K562 (cell line): ENCODE results near the gene ATG7.

ENCODE experiments used
- ATF2 ChIP-seq: sonication (generic); formaldehyde crosslinking; IDR thresholded peaks from 2 replicates; pipeline ENCODE4 v1.8.1; 2022; ENCODE audit warnings: missing genetic modification reagents
- ZEB2 ChIP-seq: fragments of 450-650 bp; IDR thresholded peaks from 2 replicates; pipeline ENCODE4 v1.6.1; 2016
- ZKSCAN1 ChIP-seq: fragments of 150-350 bp; IDR thresholded peaks from 2 replicates; pipeline ENCODE4 v1.6.1; 2016; ENCODE audit warnings: low read depth, low read length
- ZNF282 ChIP-seq: sonication (generic); formaldehyde crosslinking; IDR thresholded peaks from 2 replicates; pipeline ENCODE4 v1.8.1; 2023; ENCODE audit warnings: missing genetic modification reagents
- TF ChIP-seq, protein P1 (sequence below), 3 experiments: IDR thresholded peaks in 2 of 3; conservative IDR thresholded peaks in 1 of 3; 2 replicates each; pipeline ENCODE4 v1.5.1; 2011 to 2012; ENCODE audit warnings: low read length in 3 of 3, mild to moderate bottlenecking in 3 of 3, control low read depth in 2 of 3, improper control_type of control experiment in 1 of 3, inconsistent platforms in 1 of 3, low read depth in 1 of 3, mixed read lengths in 1 of 3, moderate library complexity in 1 of 3; ENCODE audit not compliant: insufficient read depth in 2 of 3
- TF ChIP-seq, protein P2 (sequence below): fragments of 200-400 bp; formaldehyde crosslinking; IDR thresholded peaks from 2 replicates; pipeline ENCODE4 v1.6.1; 2017; ENCODE audit warnings: mild to moderate bottlenecking, low read depth, low read length, moderate library complexity

GRCh38 chr3:11244121-11244677, 28.0 kb upstream of the ATG7 start:
- TF ChIP-seq ATF2 (CRISPR knock-in tag) (no peak), ZKSCAN1 (no peak), ZNF282 (CRISPR knock-in tag) (no peak), ZEB2 (no peak)
- TF ChIP-seq, protein P1, sequence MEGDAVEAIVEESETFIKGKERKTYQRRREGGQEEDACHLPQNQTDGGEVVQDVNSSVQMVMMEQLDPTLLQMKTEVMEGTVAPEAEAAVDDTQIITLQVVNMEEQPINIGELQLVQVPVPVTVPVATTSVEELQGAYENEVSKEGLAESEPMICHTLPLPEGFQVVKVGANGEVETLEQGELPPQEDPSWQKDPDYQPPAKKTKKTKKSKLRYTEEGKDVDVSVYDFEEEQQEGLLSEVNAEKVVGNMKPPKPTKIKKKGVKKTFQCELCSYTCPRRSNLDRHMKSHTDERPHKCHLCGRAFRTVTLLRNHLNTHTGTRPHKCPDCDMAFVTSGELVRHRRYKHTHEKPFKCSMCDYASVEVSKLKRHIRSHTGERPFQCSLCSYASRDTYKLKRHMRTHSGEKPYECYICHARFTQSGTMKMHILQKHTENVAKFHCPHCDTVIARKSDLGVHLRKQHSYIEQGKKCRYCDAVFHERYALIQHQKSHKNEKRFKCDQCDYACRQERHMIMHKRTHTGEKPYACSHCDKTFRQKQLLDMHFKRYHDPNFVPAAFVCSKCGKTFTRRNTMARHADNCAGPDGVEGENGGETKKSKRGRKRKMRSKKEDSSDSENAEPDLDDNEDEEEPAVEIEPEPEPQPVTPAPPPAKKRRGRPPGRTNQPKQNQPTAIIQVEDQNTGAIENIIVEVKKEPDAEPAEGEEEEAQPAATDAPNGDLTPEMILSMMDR (IDR thresholded peaks at IDR 0.05 in 2 of 3, conservative IDR thresholded peaks at IDR 0.05 in 1 of 3; ENCODE audit: insufficient read depth in 2 of 3, low read depth in 1 of 3, low read length in 3 of 3): no peak
- TF ChIP-seq, protein P2, sequence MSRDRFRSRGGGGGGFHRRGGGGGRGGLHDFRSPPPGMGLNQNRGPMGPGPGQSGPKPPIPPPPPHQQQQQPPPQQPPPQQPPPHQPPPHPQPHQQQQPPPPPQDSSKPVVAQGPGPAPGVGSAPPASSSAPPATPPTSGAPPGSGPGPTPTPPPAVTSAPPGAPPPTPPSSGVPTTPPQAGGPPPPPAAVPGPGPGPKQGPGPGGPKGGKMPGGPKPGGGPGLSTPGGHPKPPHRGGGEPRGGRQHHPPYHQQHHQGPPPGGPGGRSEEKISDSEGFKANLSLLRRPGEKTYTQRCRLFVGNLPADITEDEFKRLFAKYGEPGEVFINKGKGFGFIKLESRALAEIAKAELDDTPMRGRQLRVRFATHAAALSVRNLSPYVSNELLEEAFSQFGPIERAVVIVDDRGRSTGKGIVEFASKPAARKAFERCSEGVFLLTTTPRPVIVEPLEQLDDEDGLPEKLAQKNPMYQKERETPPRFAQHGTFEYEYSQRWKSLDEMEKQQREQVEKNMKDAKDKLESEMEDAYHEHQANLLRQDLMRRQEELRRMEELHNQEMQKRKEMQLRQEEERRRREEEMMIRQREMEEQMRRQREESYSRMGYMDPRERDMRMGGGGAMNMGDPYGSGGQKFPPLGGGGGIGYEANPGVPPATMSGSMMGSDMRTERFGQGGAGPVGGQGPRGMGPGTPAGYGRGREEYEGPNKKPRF: no peak
